Ectodermal cell (in vitro differentiated cells): Measurements from ENCODE around the gene SHC4.
A peak's percentile ranks its signal among the peaks of the same experiment; 100 is the strongest.

ENCODE experiments used
- H3K27ac ChIP-seq: 2 replicates; pipeline ENCODE4 v1.7.0; 2013; ENCODE audit warnings: mild to moderate bottlenecking, low read depth, low read length; ENCODE audit not compliant: insufficient read depth, poor library complexity, severe bottlenecking
- H3K27me3 ChIP-seq: 2 replicates; pipeline ENCODE4 v1.7.0; 2013; ENCODE audit warnings: mild to moderate bottlenecking, low read length; ENCODE audit not compliant: insufficient read depth, control insufficient read depth, poor library complexity, severe bottlenecking
- H3K36me3 ChIP-seq: one replicate; pipeline ENCODE4 v1.7.0; 2013; ENCODE audit warnings: low read length; ENCODE audit not compliant: control insufficient read depth, insufficient read depth
- H3K4me1 ChIP-seq: one replicate; pipeline ENCODE4 v1.7.0; 2013; ENCODE audit warnings: low read length; ENCODE audit not compliant: control insufficient read depth, insufficient read depth
- H3K4me3 ChIP-seq: 2 replicates; pipeline ENCODE4 v1.7.0; 2013; ENCODE audit warnings: low read depth, low read length, control low read depth; ENCODE audit not compliant: insufficient read depth
- H3K9me3 ChIP-seq: 2 replicates; pipeline ENCODE4 v1.7.0; 2013; ENCODE audit warnings: mild to moderate bottlenecking, low read length, moderate library complexity; ENCODE audit not compliant: control insufficient read depth
- WGBS, 2 experiments: methylation state at CpG; one replicate each; pipeline ENCODE4 v1.1.7; 2013; ENCODE audit warnings: missing lambda C conversion rate in 2 of 2; 5-methylcytosine and 5-hydroxymethylcytosine counted together

Gene SHC4

GRCh38 chr15:48828906-48829305 is 134.8 kb downstream of the SHC4 start:
- no peaks in the 10 kb centered on the region for H3K36me3 ChIP-seq
- H3K9me3 ChIP-seq = no peaks in the 10 kb centered on the region
- H3K27ac ChIP-seq = no peak overlapping the region
- no peaks in the 10 kb centered on the region for H3K4me1 ChIP-seq
- no peaks in the 10 kb centered on the region for H3K27me3 ChIP-seq
- H3K4me3 ChIP-seq = no peak overlapping the region

- H3K9me3 ChIP-seq = no peaks in the 10 kb centered on the region
- 93 to 95% methylated on average over 3 to 4 of the region's 4 CpGs for WGBS, 2 experiments
- H3K27ac ChIP-seq = no peak overlapping the region
- no peaks in the 10 kb centered on the region for H3K27me3 ChIP-seq
- H3K4me3 ChIP-seq = no peak overlapping the region
- no peaks in the 10 kb centered on the region for H3K4me1 ChIP-seq
- H3K36me3 ChIP-seq = no peaks in the 10 kb centered on the region
Measured at GRCh38 chr15:48828471-48828870, 135.2 kb downstream of the SHC4 start.

- no peaks in the 10 kb centered on the region for H3K36me3 ChIP-seq
- H3K27me3 ChIP-seq = no peaks in the 10 kb centered on the region
- H3K9me3 ChIP-seq = no peaks in the 10 kb centered on the region
- H3K27ac ChIP-seq = no peak overlapping the region
- H3K4me3 ChIP-seq = no peak overlapping the region
- H3K4me1 ChIP-seq = no peaks in the 10 kb centered on the region
- 83% methylated on average over 1 of the region's 1 CpG; no CpG with 5 or more reads in 1 of the 2 experiments for WGBS, 2 experiments
Measured at GRCh38 chr15:48825075-48825474, 138.6 kb downstream of the SHC4 start.

- 50% methylated on average over 1 of the region's 1 CpG; no CpG with 5 or more reads in 1 of the 2 experiments for WGBS, 2 experiments
Measured at GRCh38 chr15:48823706-48824105, 140.0 kb downstream of the SHC4 start.

GRCh38 chr15:48823237-48823636 is 140.5 kb downstream of the SHC4 start:
- H3K27me3 ChIP-seq = no peaks in the 10 kb centered on the region
- no peaks in the 10 kb centered on the region for H3K36me3 ChIP-seq
- H3K27ac ChIP-seq = no peak overlapping the region
- no peak overlapping the region for H3K4me3 ChIP-seq
- no peaks in the 10 kb centered on the region for H3K9me3 ChIP-seq
- no peaks in the 10 kb centered on the region for H3K4me1 ChIP-seq
- WGBS, 2 experiments = 3% methylated on average over 1 of the region's 1 CpG

More at GRCh38 chr15:48823706-48824105, 140.0 kb downstream of the SHC4 start:
- no peaks in the 10 kb centered on the region for H3K4me1 ChIP-seq
- no peak overlapping the region for H3K4me3 ChIP-seq
- H3K9me3 ChIP-seq = no peaks in the 10 kb centered on the region
- H3K36me3 ChIP-seq = no peaks in the 10 kb centered on the region
- H3K27ac ChIP-seq = no peak overlapping the region
- H3K27me3 ChIP-seq = no peaks in the 10 kb centered on the region

- 81 to 89% methylated on average over 2 of the region's 2 CpGs for WGBS, 2 experiments
- Histone ChIP-seq H3K27ac (no peak overlapping the region), H3K36me3 (no peaks in the 10 kb centered on the region), H3K4me3 (no peak overlapping the region), H3K27me3 (peaks cover 11% of the 10 kb centered on the region), H3K9me3 (no peaks in the 10 kb centered on the region), H3K4me1 (no peaks in the 10 kb centered on the region)
Measured at GRCh38 chr15:48814286-48814685, 149.4 kb downstream of the SHC4 start.

- no peaks in the 10 kb centered on the region for H3K36me3 ChIP-seq
- 14 to 15% methylated on average over 25 of the region's 25 CpGs for WGBS, 2 experiments
- no peaks in the 10 kb centered on the region for H3K9me3 ChIP-seq
- peaks cover 11% of the 10 kb centered on the region for H3K27me3 ChIP-seq
- no peaks in the 10 kb centered on the region for H3K4me1 ChIP-seq
- H3K27ac ChIP-seq = no peak overlapping the region
- H3K4me3 ChIP-seq = peak overlapping the region; percentile 84
Measured at GRCh38 chr15:48811325-48811958, 152.3 kb downstream of the SHC4 start.

- 1 to 2% methylated on average over 51 of the region's 51 CpGs for WGBS, 2 experiments
- no peaks in the 10 kb centered on the region for H3K36me3 ChIP-seq
- peaks cover 11% of the 10 kb centered on the region for H3K27me3 ChIP-seq
- no peaks in the 10 kb centered on the region for H3K4me1 ChIP-seq
- H3K9me3 ChIP-seq = no peaks in the 10 kb centered on the region
- no peak within 1 kb of the TSS for H3K27ac ChIP-seq
- H3K4me3 ChIP-seq = peak within 1 kb of the TSS; percentile 84
Measured at GRCh38 chr15:48810414-48811324, 153.1 kb downstream of the SHC4 start, which contains the start of gene CEP152. Gene CEP152 (minus strand): TSS chr15:48811069. CDS start chr15:48805649, 5,420 bp downstream.

- Histone ChIP-seq H3K27me3 (no peaks in the 10 kb centered on the region), H3K4me3 (no peak overlapping the region), H3K9me3 (no peaks in the 10 kb centered on the region), H3K36me3 (no peaks in the 10 kb centered on the region), H3K27ac (no peak overlapping the region), H3K4me1 (no peaks in the 10 kb centered on the region)
- WGBS, 2 experiments = 25 to 42% methylated on average over 2 of the region's 2 CpGs
Measured at GRCh38 chr15:48806151-48806550, 157.6 kb downstream of the SHC4 start.

GRCh38 chr15:48805591-48805990 is 158.1 kb downstream of the SHC4 start:
- Histone ChIP-seq H3K9me3 (no peaks in the 10 kb centered on the region), H3K36me3 (no peaks in the 10 kb centered on the region), H3K4me3 (no peak overlapping the region), H3K27me3 (no peaks in the 10 kb centered on the region), H3K4me1 (no peaks in the 10 kb centered on the region), H3K27ac (no peak overlapping the region)
- WGBS, 2 experiments = 100% methylated on average over 1 of the region's 2 CpGs; no CpG with 5 or more reads in 1 of the 2 experiments
